Activated CD4-positive, alpha-beta T cell treated with anti-CD3 and anti-CD28 coated beads, Interleukin-2, amount 50 U/mL, for 16 hours (primary cell): ENCODE results near the gene WDR64.
"Not testable (repeated sequence)": the region's sequence is repeated elsewhere in the genome, so short reads cannot be mapped to it uniquely, and the experiment has no call there.

Experiments
- DNase-seq: peaks from one replicate; pipeline ENCODE4 v3.0.0-alpha.2; 2020

WDR64 gene

DNA sequence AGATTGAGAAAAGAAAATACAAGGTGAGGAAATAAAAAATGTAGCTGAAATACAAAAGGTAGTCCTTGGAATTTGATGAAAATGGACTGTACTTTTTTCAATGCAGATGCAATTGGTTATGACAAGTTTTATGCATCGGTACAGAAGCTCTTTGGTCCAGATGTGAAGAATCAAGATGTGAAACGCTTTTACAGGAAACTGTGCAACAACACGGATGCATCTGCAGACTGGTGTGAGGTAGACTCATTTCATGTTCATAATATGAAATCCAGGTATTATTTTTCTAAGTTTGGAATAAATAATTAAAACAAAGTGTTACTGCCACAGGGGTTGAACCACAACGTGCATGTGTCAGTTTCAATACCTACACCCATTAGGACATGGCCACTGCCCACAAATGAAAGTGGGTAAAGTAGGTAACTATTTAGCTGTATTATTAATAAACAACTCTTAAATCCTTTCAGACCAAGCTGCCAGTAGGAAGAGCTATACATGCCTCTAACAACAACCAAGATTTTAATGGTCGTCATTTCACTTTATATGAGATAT lies 8.4 kb downstream of the WDR64 start:
- DNase-seq, result no peak

- DNase-seq, result no peak
Observed at GRCh38 chr1:241666419-241666818, 14.3 kb downstream of the WDR64 start.

- DNase-seq, result no peak
Observed at GRCh38 chr1:241672301-241672700, 20.2 kb downstream of the WDR64 start.

DNA sequence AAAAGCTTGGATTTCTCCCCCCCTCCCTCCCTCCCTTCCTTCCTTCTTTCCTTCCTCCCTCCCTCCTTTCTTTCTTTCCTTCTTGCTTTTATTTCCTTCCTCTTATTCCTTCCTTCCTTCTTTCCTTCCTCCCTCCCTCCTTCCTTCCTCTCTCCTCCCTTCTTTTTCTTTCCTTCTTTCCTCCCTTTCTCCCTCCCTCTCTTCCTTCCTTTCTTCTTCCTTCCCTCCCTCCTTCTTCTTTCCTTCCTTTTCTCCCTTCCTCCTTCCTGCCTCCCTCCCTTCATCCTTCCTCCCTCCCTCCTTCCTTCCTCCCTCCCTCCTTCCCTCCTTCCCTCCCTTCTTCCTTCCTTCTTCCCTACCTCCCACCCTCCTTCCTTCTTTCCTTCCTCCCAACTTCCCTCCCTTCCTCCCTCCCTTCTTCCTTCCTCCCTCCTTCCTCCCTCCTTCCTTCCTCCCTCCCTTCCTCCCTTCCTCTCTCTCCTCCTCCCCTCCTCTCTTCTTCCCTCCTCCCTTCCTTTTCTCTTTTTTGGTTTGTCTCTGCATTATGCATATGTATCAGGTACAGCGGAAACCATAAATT lies 22.8 kb downstream of the WDR64 start:
- DNase-seq, result no peak

GRCh38 chr1:241675983-241676382 lies 23.9 kb downstream of the WDR64 start:
- DNase-seq, result no peak

GRCh38 chr1:241677201-241677600 lies 25.1 kb downstream of the WDR64 start:
- peak; percentile 31 for DNase-seq

GRCh38 chr1:241678536-241678935 lies 26.5 kb downstream of the WDR64 start:
- DNase-seq, result no peak

GRCh38 chr1:241679404-241679803 lies 27.3 kb downstream of the WDR64 start:
- no peak for DNase-seq

GRCh38 chr1:241679961-241680360 lies 27.9 kb downstream of the WDR64 start:
- DNase-seq, result no peak

GRCh38 chr1:241681861-241682448 lies 29.9 kb downstream of the WDR64 start:
- not testable (repeated sequence) for DNase-seq

- DNase-seq, result no peak
Observed at GRCh38 chr1:241682921-241683320, 30.8 kb downstream of the WDR64 start.

GRCh38 chr1:241684108-241684507 lies 32.0 kb downstream of the WDR64 start:
- no peak for DNase-seq

DNA sequence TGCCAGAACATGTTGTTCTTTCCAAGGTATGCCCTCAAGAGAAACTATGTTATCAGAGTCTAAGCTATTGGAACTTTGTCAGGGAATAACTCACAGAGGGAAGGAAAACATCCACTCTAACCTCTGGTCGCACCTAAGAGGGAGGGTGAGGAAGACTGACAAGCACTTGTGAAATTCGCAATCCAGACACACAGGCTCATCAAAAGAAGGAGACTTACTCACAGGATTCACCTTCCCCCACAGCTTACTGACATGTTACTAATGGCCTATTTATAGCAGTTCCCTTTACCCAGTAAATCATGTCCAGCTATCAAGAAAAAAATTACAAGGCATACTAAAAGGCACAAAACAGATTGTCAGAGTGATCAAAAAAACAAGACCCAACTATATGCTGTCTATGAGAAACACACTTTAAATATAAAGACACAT lies 36.9 kb downstream of the WDR64 start:
- no peak for DNase-seq

- no peak for DNase-seq
Observed at GRCh38 chr1:241695246-241696171, 43.4 kb downstream of the WDR64 start.

DNA sequence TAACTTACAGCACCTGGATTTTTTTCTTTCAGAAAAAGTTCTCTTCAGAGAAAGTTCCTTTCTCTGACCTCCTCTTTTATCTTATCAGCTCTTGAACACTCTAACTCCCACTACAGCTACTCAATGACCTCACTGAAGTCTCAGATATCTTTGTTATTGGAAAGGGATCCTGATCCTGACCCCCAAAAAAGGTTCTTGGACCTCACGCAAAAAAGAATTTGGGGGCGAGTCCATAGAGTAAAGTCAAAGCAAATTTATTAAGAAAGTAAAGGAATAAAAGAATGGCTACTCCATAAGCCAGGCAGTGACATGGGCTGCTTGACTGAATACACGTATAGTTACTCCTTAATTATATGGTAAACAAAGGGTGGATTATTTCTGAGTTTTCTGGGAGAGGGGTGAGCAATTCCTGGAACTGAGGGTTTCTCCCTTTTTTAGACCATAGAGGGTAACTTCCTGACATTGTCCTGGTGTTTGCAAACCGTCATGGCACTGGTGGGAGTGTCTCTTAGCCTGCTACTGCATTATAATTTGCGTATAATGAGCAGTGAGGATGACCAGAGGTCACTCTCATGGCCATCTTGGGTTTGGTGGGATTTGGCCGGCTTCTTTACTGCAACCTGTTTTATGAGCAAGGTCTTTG lies 44.2 kb downstream of the WDR64 start:
- no peak for DNase-seq

- DNase-seq, result no peak
Observed at GRCh38 chr1:241696815-241697639, 44.9 kb downstream of the WDR64 start.

DNA sequence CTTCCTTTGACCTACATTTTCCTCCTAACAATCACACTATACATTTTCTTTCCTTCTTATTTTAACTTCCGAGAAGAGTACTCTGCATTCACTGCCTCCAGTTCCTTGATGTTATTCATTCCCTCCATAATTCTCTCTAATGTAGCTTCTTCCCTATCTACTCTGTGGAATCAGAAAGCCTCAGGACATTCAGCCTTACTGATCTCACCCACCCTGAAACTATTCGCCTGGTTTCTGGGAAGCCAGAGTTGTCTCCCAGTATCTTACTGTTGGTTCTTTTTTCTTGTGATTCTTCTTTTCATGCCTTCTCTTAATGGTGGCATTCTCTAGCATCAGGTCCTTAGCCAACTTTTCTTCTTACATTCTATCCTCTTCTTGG lies 45.5 kb downstream of the WDR64 start:
- DNase-seq, result no peak

GRCh38 chr1:241698177-241698576 lies 46.1 kb downstream of the WDR64 start:
- DNase-seq, result no peak

DNA sequence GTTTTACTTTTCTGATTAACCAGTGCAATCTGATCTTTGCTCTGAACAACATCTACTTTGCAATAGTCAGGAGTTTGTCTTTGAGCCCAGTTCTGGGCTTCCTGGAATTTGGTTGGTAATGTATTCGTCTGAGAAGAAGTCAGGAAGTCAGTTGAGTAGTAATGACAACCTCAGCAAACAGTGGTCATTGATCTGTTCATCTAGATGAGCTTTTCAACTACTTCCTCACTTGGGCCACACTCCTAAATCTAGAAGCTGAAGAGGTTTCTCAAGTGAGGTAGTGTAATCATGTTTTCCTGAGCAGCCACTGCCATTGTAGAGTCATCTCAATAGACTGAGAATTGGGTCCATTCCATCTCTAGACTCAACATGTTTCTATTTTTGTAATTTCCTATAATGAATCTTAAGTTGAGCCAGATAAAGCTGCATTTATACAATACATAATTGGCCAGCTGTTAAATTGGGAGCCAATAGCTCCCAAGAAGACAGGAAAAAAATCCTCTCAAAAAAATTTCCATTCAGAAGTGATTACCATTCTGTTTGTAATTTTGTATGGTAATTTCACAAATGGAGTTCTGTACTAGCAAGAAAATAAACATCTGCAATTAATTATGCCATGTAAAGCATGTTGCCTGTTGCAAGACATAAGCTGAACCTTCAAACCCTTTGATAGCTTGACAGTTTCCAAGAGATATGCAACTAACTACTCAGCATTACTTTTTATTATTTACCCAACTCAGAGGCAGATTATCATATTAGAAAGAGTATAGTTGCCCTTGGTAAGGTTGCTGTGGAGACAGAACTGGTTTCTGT lies 49.6 kb downstream of the WDR64 start:
- no peak for DNase-seq

DNA sequence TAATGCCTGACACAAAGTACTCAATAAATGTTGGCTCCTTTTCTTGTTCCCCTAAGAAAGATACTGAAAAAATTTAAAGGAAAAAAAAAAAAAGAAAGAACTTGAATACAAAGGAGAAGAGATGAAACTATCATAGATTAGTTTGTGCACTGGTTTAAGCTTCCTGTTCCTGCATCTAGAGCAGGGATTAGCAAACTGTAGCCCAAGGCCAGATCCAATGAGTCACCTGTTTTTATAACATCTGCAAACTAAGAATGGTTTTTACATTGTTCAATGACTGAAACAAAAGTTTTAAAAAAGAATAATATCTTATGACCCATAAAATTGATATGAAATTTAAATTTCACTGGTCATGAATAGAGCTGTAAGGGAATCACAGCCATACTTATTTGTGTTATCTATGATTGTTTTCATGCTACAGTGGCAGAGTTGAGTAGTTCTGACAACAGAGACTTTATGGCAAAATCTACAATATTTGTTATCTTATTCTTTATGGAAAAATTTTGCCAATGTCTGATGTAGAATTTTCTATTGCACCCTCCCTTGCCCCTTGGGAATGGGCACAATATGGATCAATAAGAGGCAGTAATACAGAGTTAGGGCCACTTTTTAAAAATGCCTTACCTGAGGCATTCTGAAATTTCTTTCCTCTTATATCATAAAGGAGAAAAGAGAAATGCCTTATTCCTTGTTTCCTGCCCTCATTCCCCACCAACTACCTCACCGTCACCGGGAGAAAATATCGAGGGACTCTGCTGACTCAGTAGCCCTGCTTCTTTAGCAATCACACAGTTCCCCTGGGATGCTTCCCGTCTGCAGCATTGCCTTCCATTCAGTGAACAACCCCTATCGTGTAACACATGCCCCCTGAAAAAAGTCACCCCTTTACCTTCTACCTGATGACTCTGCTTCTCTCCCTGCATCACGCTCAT lies 50.6 kb downstream of the WDR64 start:
- no peak for DNase-seq
